T-helper 17 cell (primary cell): ENCODE results near the gene C9orf43. TPM values are rescaled to one million over a fixed set of nuclear protein-coding genes. Genes with fewer than 3 reads are reported as not detected.
A peak's percentile ranks its signal among the peaks of the same experiment; 100 is the strongest.

Experiments used
- ATAC-seq: fragments of 150-1000 bp; cut with Tn5 transposase; 2 replicates; pipeline ENCODE4 v1.10.0; 2021; ENCODE audit warnings: mild to moderate bottlenecking, moderate library complexity
- DNase-seq, 3 donors: peaks; one replicate each; pipeline versions ENCODE4 v3.0.0 to v3.0.0-alpha.2; 2020 to 2021
- H3K9me3 ChIP-seq: one replicate; pipeline ENCODE4 v1.7.0; 2013; ENCODE audit warnings: low read length, mild to moderate bottlenecking; ENCODE audit not compliant: control insufficient read depth, poor library complexity, severe bottlenecking
- H3K27ac Mint-ChIP-seq: one replicate; pipeline ENCODE4 v1.8.0; 2022; ENCODE audit warnings: mild to moderate bottlenecking, moderate library complexity, mixed read lengths
- H3K27me3 Mint-ChIP-seq: one replicate; pipeline ENCODE4 v1.8.0; 2022; ENCODE audit warnings: mixed read lengths
- H3K36me3 Mint-ChIP-seq: one replicate; pipeline ENCODE4 v1.8.0; 2022; ENCODE audit warnings: low read depth, mixed read lengths
- H3K4me1 Mint-ChIP-seq: one replicate; pipeline ENCODE4 v1.8.0; 2022; ENCODE audit warnings: mild to moderate bottlenecking, mixed read lengths
- H3K4me3 Mint-ChIP-seq: one replicate; pipeline ENCODE4 v1.8.0; 2022; ENCODE audit warnings: mild to moderate bottlenecking, moderate library complexity, mixed read lengths
- total RNA-seq, 4 donors: library from RNA in 2 of 4; stranded (reverse) in 2 of 4; gene quantifications; one replicate each; pipeline ENCODE4 v1.2.3 and lab custom pipeline; 2022 to 2026

The C9orf43 gene
- total RNA-seq, 2 donors from 2014 or later: 0.47 to 0.65 TPM

GRCh38 chr9:113449376-113449775 is 38.8 kb downstream of the C9orf43 start:
- no peaks in the 10 kb centered on the region for H3K9me3 ChIP-seq
- Mint-ChIP-seq H3K27ac (no peak overlapping the region), H3K27me3 (no peaks in the 10 kb centered on the region), H3K4me3 (no peak overlapping the region), H3K4me1 (peaks cover 6% of the 10 kb centered on the region), H3K36me3 (no peaks in the 10 kb centered on the region)
- ATAC-seq: no peak
- DNase-seq: no peak

DNA sequence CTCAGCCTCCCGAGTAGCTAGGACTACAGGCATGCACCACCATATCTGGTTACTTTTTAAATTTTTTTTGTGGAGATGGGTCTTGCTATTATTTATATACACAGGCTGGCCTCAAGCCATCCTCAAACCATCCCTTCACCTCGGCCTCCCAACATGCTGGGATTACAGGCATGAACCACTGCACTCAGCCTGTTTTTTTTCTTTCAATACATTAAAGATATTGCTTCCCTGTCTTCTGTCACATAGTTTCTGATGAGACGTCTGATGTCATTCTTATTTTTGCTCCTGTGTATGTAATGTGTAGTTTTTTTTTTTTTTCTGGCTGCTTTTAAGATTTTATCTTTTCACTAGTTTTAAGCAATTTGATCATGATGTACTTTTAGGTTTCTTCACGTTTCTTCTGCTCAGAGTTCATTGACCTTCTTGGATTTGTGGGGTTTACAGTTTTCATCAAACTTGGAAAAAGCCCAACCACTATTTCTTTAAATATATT is 41.6 kb downstream of the C9orf43 start:
- H3K4me3 Mint-ChIP-seq: no peak overlapping the region
- H3K36me3 Mint-ChIP-seq: no peaks in the 10 kb centered on the region
- no peaks in the 10 kb centered on the region for H3K9me3 ChIP-seq
- no peaks in the 10 kb centered on the region for H3K27me3 Mint-ChIP-seq
- H3K4me1 Mint-ChIP-seq: peaks cover 11% of the 10 kb centered on the region
- no peak overlapping the region for H3K27ac Mint-ChIP-seq
- ATAC-seq (no peak), DNase-seq (no peak)

GRCh38 chr9:113454914-113455761 is 44.6 kb downstream of the C9orf43 start:
- H3K4me1 Mint-ChIP-seq: peaks cover 13% of the 10 kb centered on the region

DNA sequence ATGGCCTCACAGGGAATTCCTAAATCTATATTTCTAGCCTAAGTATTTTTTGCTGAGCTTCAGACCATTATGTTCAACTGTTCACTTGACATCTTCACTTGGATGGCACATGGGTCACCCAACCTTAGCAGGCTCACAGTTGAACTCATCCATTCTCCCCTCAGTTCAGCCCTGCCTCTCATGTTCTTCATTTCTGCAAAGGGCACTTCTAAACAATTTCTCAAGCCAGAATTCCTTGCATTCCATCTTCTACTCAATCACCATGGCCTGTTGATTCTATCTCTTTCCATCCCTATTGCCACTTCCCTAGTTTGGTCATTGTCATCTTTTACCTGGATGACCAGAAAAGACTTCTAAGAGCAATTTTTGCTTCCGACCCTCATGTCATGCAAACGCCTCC is 45.7 kb downstream of the C9orf43 start:
- H3K4me3 Mint-ChIP-seq: no peak overlapping the region
- H3K4me1 Mint-ChIP-seq: peaks cover 13% of the 10 kb centered on the region
- peak overlapping the region; percentile 67 for H3K27ac Mint-ChIP-seq

More at GRCh38 chr9:113454914-113455761, 44.6 kb downstream of the C9orf43 start:
- Mint-ChIP-seq H3K36me3 (no peaks in the 10 kb centered on the region), H3K27me3 (no peaks in the 10 kb centered on the region), H3K4me3 (no peak overlapping the region), H3K27ac (peak overlapping the region; percentile 67)
- ATAC-seq (no peak), DNase-seq (no peak)
- H3K9me3 ChIP-seq: no peaks in the 10 kb centered on the region

DNA sequence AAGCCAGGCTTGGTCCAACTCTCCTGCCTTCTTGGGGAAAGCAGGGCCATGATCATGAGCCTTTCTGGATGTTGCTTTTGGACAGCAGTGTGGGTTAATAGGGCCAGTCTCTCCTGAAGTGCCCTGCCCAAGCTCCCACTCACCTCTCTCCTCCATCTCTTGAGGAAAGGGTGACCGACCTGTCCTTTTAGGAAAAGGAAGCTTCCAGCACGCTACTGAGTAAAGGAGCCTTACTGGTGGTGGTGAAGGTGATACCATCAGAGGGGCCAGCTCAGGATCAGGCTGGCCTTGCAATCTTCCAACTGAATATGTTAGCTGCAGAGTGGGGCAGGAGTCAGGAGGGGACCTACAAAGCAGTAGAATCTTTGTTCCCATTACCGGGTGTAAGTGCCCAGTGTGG is 50.7 kb downstream of the C9orf43 start:
- DNase-seq (no peak), ATAC-seq (no peak)
- Mint-ChIP-seq H3K27me3 (no peaks in the 10 kb centered on the region), H3K4me1 (peaks cover 12% of the 10 kb centered on the region), H3K27ac (no peak overlapping the region), H3K36me3 (no peaks in the 10 kb centered on the region), H3K4me3 (no peak overlapping the region)
- no peaks in the 10 kb centered on the region for H3K9me3 ChIP-seq

More for the DNA sequence above, 45.7 kb downstream of the C9orf43 start:
- H3K27me3 Mint-ChIP-seq: no peaks in the 10 kb centered on the region
- no peaks in the 10 kb centered on the region for H3K9me3 ChIP-seq
- no peaks in the 10 kb centered on the region for H3K36me3 Mint-ChIP-seq
- no peak for ATAC-seq
- DNase-seq: no peak

DNA sequence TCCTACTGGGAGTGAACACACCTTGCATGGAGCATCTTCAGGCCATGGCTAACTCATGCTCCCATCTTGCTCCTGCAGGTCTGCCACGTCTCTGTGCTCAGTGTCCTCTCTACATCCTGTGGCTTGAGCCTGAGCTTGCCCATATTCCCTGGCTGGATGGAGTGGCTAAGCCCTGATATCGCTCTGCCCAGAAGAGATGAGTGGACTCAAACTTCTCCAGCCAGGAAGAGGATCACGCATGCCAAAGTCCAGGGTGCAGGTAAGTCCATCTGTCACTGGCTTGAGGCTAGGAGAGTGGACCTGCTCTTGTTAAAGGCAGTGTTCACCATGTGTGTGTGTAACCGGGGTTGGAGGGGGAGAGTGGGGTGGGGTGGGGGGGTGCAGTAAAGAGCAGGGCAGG is 51.4 kb downstream of the C9orf43 start:
- Mint-ChIP-seq H3K36me3 (no peaks in the 10 kb centered on the region), H3K4me1 (peaks cover 11% of the 10 kb centered on the region), H3K27me3 (no peaks in the 10 kb centered on the region), H3K4me3 (no peak overlapping the region), H3K27ac (no peak overlapping the region)
- DNase-seq (no peak), ATAC-seq (no peak)
- H3K9me3 ChIP-seq: no peaks in the 10 kb centered on the region

GRCh38 chr9:113462781-113463286 is 52.3 kb downstream of the C9orf43 start:
- DNase-seq: no peak
- no peak overlapping the region for H3K4me3 Mint-ChIP-seq
- H3K9me3 ChIP-seq: no peaks in the 10 kb centered on the region
- peaks cover 7% of the 10 kb centered on the region for H3K4me1 Mint-ChIP-seq
- no peaks in the 10 kb centered on the region for H3K36me3 Mint-ChIP-seq
- H3K27ac Mint-ChIP-seq: no peak overlapping the region
- H3K27me3 Mint-ChIP-seq: no peaks in the 10 kb centered on the region
- no peak for ATAC-seq

- H3K4me3 Mint-ChIP-seq: no peak within 1 kb of the TSS
- no peaks in the 10 kb centered on the region for H3K36me3 Mint-ChIP-seq
- H3K27ac Mint-ChIP-seq: no peak within 1 kb of the TSS
- DNase-seq (no peak), ATAC-seq (peak; percentile 50)
- H3K9me3 ChIP-seq: no peaks in the 10 kb centered on the region
- H3K27me3 Mint-ChIP-seq: no peaks in the 10 kb centered on the region
- peaks cover 7% of the 10 kb centered on the region for H3K4me1 Mint-ChIP-seq
Observed at GRCh38 chr9:113463418-113464285, 53.1 kb downstream of the C9orf43 start, which contains the start of gene RGS3. RGS3 (plus strand) TSS chr9:113463727; CDS start chr9:113463803, 76 bp downstream.

GRCh38 chr9:113464286-113464660 is 53.7 kb downstream of the C9orf43 start:
- no peaks in the 10 kb centered on the region for H3K9me3 ChIP-seq
- Mint-ChIP-seq H3K4me1 (peaks cover 7% of the 10 kb centered on the region), H3K27ac (no peak overlapping the region), H3K36me3 (no peaks in the 10 kb centered on the region), H3K4me3 (no peak overlapping the region), H3K27me3 (no peaks in the 10 kb centered on the region)
- no peak for ATAC-seq
- no peak for DNase-seq

DNA sequence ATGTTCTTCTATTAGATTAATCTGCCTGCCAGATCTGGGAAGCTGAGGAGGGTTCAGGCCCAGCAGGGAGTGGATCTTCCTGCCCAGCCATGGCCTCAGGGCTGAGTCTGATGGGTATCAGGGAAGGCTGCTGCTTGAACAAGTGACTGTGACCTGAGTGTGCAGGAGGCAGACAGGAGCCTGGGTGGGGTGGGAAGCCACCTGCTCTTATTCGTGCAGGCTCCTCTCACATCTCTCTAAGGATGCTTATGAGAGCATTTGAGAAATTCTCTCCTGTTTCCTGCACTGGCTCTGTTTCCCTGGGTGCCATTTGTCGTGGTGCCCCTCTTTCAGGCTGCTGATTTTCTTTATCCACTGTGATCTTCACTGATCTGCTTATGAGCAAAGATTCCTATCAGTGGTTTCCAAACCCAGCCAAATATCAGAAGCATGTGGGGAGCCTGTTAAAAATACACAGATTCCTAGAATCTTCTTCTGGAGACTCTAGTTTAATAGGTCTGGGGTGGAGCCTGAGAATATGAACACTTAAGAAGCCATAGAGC is 55.1 kb downstream of the C9orf43 start:
- ATAC-seq: no peak
- no peak for DNase-seq
- no peak overlapping the region for H3K4me3 Mint-ChIP-seq
- no peaks in the 10 kb centered on the region for H3K36me3 Mint-ChIP-seq
- H3K27me3 Mint-ChIP-seq: no peaks in the 10 kb centered on the region
- H3K27ac Mint-ChIP-seq: peak overlapping the region; percentile 65
- H3K9me3 ChIP-seq: no peaks in the 10 kb centered on the region
- peaks cover 7% of the 10 kb centered on the region for H3K4me1 Mint-ChIP-seq

GRCh38 chr9:113467183-113467582 is 56.6 kb downstream of the C9orf43 start:
- Mint-ChIP-seq H3K36me3 (no peaks in the 10 kb centered on the region), H3K4me1 (peaks cover 4% of the 10 kb centered on the region), H3K27me3 (no peaks in the 10 kb centered on the region), H3K4me3 (no peak overlapping the region), H3K27ac (no peak overlapping the region)
- DNase-seq (no peak), ATAC-seq (no peak)
- no peaks in the 10 kb centered on the region for H3K9me3 ChIP-seq

GRCh38 chr9:113468716-113469448 is 58.3 kb downstream of the C9orf43 start:
- Mint-ChIP-seq H3K27me3 (no peaks in the 10 kb centered on the region), H3K4me3 (no peak overlapping the region), H3K27ac (no peak overlapping the region), H3K4me1 (peaks cover 4% of the 10 kb centered on the region), H3K36me3 (no peaks in the 10 kb centered on the region)
- ATAC-seq: no peak
- no peaks in the 10 kb centered on the region for H3K9me3 ChIP-seq
- DNase-seq: no peak
